Adrenal gland (tissue), 5 donors: ENCODE data around the gene CES5A.

Experiments used
- POLR2A ChIP-seq, 2 donors: fragments of 450-650 bp; IDR thresholded peaks; one replicate each; pipeline ENCODE4 v1.6.1; 2017; ENCODE audit warnings: antibody characterized with exemption in 2 of 2, mild to moderate bottlenecking in 2 of 2, moderate library complexity in 1 of 2
- TF ChIP-seq, protein P1 (sequence below), 6 experiments: fragments of 450-650 bp in 4 of 6; fragments of 200-600 bp in 2 of 6; sonication (generic) in 1 of 6; IDR thresholded peaks; 1 replicate in 5 of 6; 2 replicates in 1 of 6; pipeline versions ENCODE4 v1.5.1 to v1.8.0; 2016 to 2021; ENCODE audit warnings: antibody characterized with exemption in 6 of 6, mild to moderate bottlenecking in 2 of 6, moderate library complexity in 1 of 6
- donor health status: DM: no; HTN: no; CAD: no.

DNA sequence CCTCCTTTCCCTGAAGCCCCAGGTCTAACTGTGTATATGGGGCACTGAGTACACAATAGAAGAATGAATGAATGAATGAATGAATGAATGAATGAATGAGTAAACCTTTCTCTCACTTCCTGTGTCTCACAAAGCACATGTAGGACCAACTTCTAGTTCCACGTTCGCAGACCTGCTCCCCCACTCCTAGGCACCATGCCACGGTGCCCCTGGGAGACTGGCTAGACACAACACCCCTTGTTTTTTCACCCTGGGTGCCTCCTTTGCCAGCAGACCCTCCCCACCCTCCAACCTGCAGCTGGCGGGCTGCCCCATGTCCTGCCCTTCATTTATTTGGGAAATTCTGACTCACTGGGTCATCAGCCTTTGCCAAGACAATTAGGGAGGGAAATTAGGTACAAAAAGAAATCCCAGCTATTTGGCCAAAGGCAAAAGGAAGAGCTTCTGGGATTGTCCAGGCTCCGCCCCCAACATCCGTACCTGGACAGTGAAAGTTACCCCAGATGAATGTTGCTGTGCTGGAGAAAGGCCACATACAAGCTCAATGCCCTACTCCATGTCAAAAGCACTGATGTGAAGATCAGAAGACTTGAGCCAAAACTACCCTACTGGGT lies 50.0 kb downstream of the CES5A start:
- TF ChIP-seq POLR2A (IDR thresholded peaks at IDR 0.05), result no peak
- TF ChIP-seq, protein P1, sequence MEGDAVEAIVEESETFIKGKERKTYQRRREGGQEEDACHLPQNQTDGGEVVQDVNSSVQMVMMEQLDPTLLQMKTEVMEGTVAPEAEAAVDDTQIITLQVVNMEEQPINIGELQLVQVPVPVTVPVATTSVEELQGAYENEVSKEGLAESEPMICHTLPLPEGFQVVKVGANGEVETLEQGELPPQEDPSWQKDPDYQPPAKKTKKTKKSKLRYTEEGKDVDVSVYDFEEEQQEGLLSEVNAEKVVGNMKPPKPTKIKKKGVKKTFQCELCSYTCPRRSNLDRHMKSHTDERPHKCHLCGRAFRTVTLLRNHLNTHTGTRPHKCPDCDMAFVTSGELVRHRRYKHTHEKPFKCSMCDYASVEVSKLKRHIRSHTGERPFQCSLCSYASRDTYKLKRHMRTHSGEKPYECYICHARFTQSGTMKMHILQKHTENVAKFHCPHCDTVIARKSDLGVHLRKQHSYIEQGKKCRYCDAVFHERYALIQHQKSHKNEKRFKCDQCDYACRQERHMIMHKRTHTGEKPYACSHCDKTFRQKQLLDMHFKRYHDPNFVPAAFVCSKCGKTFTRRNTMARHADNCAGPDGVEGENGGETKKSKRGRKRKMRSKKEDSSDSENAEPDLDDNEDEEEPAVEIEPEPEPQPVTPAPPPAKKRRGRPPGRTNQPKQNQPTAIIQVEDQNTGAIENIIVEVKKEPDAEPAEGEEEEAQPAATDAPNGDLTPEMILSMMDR (IDR thresholded peaks at IDR 0.05), result no peak
